GM18868 (cell line): ENCODE data around the gene EIF3CL.
A peak's percentile ranks its signal among the peaks of the same experiment; 100 is the strongest.
"Not testable (repeated sequence)": the region's sequence is repeated elsewhere in the genome, so short reads cannot be mapped to it uniquely, and the experiment has no call there.

Experiments used
- ATAC-seq: cut with Tn5 transposase; IDR thresholded peaks from one replicate; pipeline ENCODE4 v1.9.1; 2021; ENCODE audit warnings: mild to moderate bottlenecking, moderate library complexity; ENCODE audit not compliant: unreplicated experiment

The EIF3CL gene, protein sequence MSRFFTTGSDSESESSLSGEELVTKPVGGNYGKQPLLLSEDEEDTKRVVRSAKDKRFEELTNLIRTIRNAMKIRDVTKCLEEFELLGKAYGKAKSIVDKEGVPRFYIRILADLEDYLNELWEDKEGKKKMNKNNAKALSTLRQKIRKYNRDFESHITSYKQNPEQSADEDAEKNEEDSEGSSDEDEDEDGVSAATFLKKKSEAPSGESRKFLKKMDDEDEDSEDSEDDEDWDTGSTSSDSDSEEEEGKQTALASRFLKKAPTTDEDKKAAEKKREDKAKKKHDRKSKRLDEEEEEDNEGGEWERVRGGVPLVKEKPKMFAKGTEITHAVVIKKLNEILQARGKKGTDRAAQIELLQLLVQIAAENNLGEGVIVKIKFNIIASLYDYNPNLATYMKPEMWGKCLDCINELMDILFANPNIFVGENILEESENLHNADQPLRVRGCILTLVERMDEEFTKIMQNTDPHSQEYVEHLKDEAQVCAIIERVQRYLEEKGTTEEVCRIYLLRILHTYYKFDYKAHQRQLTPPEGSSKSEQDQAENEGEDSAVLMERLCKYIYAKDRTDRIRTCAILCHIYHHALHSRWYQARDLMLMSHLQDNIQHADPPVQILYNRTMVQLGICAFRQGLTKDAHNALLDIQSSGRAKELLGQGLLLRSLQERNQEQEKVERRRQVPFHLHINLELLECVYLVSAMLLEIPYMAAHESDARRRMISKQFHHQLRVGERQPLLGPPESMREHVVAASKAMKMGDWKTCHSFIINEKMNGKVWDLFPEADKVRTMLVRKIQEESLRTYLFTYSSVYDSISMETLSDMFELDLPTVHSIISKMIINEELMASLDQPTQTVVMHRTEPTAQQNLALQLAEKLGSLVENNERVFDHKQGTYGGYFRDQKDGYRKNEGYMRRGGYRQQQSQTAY

GRCh38 chr16:28403220-28404072, at the start of gene EIF3CL:
Gene EIF3CL, minus strand, starts transcription at chr16:28403841. Its CDS starts 223 bp downstream, at chr16:28403618.
- peak; percentile 100 for ATAC-seq

GRCh38 chr16:28447081-28447480, 43.4 kb upstream of the EIF3CL start:
- ATAC-seq = not testable (repeated sequence)

- ATAC-seq = not testable (repeated sequence)
These were observed 42.7 kb upstream of the EIF3CL start for GRCh38 chr16:28446388-28446787.

DNA sequence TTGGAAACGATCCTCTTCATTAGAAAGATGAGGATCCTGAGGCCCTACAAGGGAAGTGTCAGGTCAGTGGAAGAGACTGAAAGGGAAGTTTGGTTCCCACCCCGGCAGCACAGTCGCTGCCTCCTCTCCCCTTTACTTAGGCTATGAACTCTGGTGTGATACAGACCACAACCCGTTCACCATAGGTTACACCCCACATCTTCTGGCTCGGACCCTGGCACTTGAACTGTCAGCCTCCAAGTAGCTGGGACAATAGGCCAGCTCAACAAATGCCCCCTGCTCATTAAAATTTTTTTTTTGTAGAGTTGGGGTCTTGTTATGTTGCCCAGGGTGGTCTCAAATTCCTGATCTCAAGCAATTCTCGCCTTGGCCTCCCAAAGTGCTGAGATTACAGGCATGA, 40.3 kb upstream of the EIF3CL start:
- not testable (repeated sequence) for ATAC-seq

DNA sequence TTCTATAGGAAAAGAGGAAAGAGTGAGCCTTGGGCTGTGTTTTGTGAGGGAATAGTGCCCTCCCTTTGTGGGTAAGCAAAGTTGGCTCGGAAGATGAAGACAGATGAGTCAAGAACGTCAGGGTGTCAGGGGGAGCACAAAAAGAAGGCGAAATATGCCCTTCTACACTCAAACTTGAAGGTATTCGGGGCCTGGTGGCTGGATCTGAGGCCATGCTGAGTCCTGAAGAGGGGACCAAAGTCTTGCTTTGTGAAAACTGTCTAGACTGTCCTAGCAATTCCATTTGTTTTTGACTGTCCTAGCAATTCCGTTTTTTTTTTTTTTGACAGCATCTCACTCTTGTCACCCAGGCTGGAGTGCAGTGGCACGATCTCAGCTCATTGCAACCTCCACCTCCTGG, 35.3 kb upstream of the EIF3CL start:
- ATAC-seq = not testable (repeated sequence)

GRCh38 chr16:28435340-28435739, 31.7 kb upstream of the EIF3CL start:
- ATAC-seq = not testable (repeated sequence)

DNA sequence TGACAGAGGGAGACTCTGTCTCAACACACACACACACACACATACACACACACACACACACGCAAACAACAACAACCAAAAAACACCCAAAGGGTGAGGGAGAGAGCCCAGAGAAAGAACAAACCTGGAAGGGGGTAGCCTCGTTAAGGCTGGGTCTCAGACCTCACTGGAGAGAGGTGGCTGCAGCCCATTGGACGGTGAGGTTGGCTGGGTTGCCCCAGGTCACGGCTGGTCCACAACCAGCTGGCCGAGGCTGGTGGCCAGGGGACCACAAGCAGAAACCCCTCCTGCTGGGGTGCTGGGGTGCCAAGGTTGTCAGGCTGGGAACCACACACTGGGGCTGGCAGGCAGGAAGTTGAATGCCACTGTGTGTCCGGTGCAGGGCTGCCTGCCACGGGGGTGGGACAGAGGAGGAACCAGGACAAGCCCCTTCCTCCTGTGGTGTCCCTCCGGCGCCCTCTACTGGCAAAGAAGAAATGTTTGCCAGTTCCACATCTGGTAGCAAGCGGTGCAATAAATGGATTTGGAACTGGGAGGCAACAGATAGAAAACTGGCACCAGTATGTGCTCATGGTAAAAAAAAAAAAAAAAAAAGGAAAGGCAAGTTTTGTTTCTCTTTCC, 22.5 kb upstream of the EIF3CL start:
- not testable (repeated sequence) for ATAC-seq

- ATAC-seq = not testable (repeated sequence)
These were observed 17.6 kb upstream of the EIF3CL start for GRCh38 chr16:28421071-28421750.

- not testable (repeated sequence) for ATAC-seq
These were observed 13.4 kb upstream of the EIF3CL start for GRCh38 chr16:28417033-28417432.

DNA sequence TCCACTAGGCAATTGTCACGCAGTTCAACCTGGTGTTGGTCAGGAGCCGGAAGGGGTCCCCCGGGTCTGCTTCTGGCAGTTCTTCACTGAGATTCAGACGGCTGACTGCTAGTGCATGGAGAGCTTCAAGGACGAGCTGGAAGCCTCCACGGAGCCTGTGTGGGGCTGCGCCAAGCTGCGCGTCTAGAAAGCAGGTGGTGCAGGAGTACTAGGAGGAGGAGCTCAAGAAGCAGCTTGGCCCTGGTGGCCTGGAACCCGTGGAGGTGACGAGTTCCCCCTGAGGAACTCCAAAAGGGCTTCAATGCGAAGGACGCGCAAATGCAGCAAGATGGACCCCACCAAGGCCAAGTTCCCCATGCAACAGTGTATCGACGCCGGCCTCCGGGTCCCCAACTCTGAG, 10.9 kb upstream of the EIF3CL start:
- not testable (repeated sequence) for ATAC-seq

GRCh38 chr16:28413585-28413984, 9.9 kb upstream of the EIF3CL start:
- ATAC-seq = not testable (repeated sequence)

DNA sequence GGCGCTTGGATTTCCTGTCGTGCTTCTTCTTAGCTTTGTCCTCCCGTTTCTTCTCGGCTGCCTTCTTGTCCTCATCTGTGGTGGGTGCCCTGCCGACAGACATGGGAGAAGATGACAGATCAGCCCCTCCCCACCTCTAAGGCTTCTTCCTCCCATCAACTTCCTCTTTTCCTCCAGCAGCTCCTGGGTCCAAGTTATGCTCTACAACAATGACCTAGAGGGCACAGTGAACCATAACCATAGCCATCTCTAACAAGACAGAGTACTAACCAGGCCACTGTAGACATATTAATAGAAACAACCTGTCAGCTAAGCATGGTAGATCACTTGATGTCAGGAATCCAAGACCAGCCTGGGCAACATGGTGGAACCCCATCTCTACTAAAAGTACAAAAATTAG, 11.6 kb downstream of the EIF3CL start:
- ATAC-seq = not testable (repeated sequence)

- ATAC-seq = not testable (repeated sequence)
These were observed 21.3 kb downstream of the EIF3CL start for GRCh38 chr16:28382177-28382867.

DNA sequence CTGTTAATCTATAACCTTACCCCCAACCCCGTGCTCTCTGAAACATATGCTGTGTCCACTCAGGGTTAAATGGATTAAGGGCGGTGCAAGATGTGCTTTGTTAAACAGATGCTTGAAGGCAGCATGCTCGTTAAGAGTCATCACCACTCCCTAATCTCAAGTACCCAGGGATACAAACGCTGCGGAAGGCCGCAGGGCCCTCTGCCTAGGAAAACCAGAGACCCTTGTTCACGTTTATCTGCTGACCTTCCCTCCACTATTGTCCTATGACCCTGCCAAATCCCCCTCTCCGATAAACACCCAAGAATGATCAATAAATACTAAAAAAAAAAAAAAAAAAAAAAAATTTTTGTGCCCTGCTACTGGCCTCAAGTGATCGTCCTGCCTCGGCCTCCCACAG, 25.8 kb downstream of the EIF3CL start:
- not testable (repeated sequence) for ATAC-seq

DNA sequence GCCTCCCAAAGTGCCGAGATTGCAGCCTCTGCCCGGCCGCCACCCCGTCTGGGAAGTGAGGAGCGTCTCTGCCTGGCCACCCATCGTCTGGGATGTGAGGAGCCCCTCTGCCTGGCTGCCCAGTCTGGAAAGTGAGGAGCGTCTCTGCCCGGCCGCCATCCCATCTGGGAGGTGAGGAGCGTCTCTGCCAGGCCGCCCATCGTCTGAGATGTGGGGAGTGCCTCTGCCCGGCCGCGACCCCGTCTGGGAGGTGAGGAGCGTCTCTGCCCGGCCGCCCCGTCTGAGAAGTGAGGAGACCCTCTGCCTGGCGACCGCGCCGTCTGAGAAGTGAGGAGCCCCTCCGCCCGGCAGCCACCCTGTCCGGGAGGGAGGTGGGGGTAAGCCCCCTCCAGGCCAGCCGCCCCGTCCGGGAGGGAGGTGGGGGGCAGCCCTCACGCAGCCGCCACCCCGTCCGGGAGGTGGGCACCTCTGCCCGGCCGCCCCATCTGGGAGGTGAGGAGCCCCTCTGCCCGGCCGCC, 26.5 kb downstream of the EIF3CL start:
- not testable (repeated sequence) for ATAC-seq

DNA sequence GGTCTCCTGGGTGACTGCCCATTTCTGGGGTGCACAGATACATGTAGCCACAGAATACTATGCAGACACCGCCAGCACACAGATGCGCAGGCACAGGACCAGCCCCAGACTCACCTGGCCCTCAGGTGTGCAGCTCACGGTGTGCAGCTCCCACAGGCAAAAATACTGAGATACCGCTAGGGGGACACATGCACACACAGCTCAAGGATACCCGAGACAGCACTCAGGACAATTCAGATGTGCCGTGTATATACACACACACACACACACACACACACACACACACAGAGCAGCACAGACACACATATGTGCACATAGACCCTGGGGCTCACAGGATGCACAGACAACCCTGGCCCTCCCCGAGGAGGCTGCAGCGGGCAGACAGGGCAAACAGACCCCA, 28.5 kb downstream of the EIF3CL start:
- ATAC-seq = not testable (repeated sequence)

GRCh38 chr16:28374281-28374680, 29.4 kb downstream of the EIF3CL start:
- ATAC-seq = not testable (repeated sequence)

GRCh38 chr16:28367926-28368325, 35.7 kb downstream of the EIF3CL start:
- not testable (repeated sequence) for ATAC-seq
